Omental fat pad (tissue), 4 donors: ENCODE results near the gene MEIOC. TPM values are rescaled to one million over a fixed set of nuclear protein-coding genes. Genes with fewer than 3 reads are reported as not detected.
"Not testable (repeated sequence)": the region's sequence is repeated elsewhere in the genome, so short reads cannot be mapped to it uniquely, and the experiment has no call there.

Experiments used
- ATAC-seq: fragments of 150-250 bp; one replicate; pipeline ENCODE4 v1.9.1; 2016; ENCODE audit warnings: mild to moderate bottlenecking, moderate library complexity; ENCODE audit not compliant: low FRiP score
- DNase-seq: peaks from one replicate; pipeline ENCODE4 v3.0.0-alpha.2; 2019; ENCODE audit warnings: low spot score
- CTCF ChIP-seq, 3 donors: fragments of 450-650 bp; IDR thresholded peaks; one replicate each; pipeline ENCODE4 v1.5.1; 2016 to 2017; ENCODE audit warnings: antibody characterized with exemption in 3 of 3, mild to moderate bottlenecking in 3 of 3, moderate library complexity in 2 of 3
- total RNA-seq, 4 donors: library from RNA; depleted of rRNA; stranded (reverse); fragments of >200 nt; gene quantifications; one replicate each; pipeline ENCODE4 v1.1.0, GENCODE V29; 2016

MEIOC gene
- total RNA-seq, 4 donors from 2014 or later = not detected

- no peak for TF ChIP-seq CTCF (IDR thresholded peaks at IDR 0.05)
- no peak for ATAC-seq
- DNase-seq = no peak
These were observed 6.8 kb downstream of the MEIOC start for GRCh38 chr17:44663095-44663494.

- TF ChIP-seq CTCF (IDR thresholded peaks at IDR 0.05) = no peak
- ATAC-seq (no peak), DNase-seq (no peak)
These were observed 8.6 kb downstream of the MEIOC start for GRCh38 chr17:44664867-44665266.

- DNase-seq (no peak), ATAC-seq (no peak)
- no peak for TF ChIP-seq CTCF (IDR thresholded peaks at IDR 0.05)
These were observed 9.7 kb downstream of the MEIOC start for GRCh38 chr17:44666006-44666405.

- TF ChIP-seq CTCF (IDR thresholded peaks at IDR 0.05) = no peak
- ATAC-seq (no peak), DNase-seq (no peak)
These were observed 16.3 kb downstream of the MEIOC start for GRCh38 chr17:44672479-44673093.

GRCh38 chr17:44673893-44674292 lies 17.6 kb downstream of the MEIOC start:
- ATAC-seq = no peak
- no peak for TF ChIP-seq CTCF (IDR thresholded peaks at IDR 0.05)
- DNase-seq = no peak

GRCh38 chr17:44677136-44677535 lies 20.9 kb downstream of the MEIOC start:
- DNase-seq (no peak), ATAC-seq (no peak)

GRCh38 chr17:44683303-44683702 lies 27.0 kb downstream of the MEIOC start:
- not testable (repeated sequence) for ATAC-seq, DNase-seq

More at GRCh38 chr17:44677136-44677535, 20.9 kb downstream of the MEIOC start:
- no peak for TF ChIP-seq CTCF (IDR thresholded peaks at IDR 0.05)
